Hepatocyte (in vitro differentiated cells): ENCODE measurements around the gene PDK2. TPM values are rescaled to one million over a fixed set of nuclear protein-coding genes. Genes with fewer than 3 reads are reported as not detected.
A peak's percentile ranks its signal among the peaks of the same experiment; 100 is the strongest.

ENCODE experiments used
- DNase-seq: peaks from one replicate; pipeline ENCODE4 v3.0.0-alpha.2; 2016; ENCODE audit warnings: low spot score
- H2AFZ ChIP-seq: fragments of 200-600 bp; sonication (generic); 2 replicates; pipeline ENCODE4 v1.6.0; 2016; ENCODE audit warnings: antibody characterized with exemption, mild to moderate bottlenecking
- H3K27ac ChIP-seq: fragments of 200-600 bp; sonication (generic); 2 replicates; pipeline ENCODE4 v1.5.1; 2016; ENCODE audit warnings: mild to moderate bottlenecking
- H3K27me3 ChIP-seq: fragments of 200-600 bp; sonication (generic); 2 replicates; pipeline ENCODE4 v1.6.1; 2016
- H3K36me3 ChIP-seq: fragments of 200-600 bp; sonication (generic); replicated peaks from 2 replicates; pipeline ENCODE4 v1.5.1; 2016; ENCODE audit warnings: low read depth; ENCODE audit not compliant: insufficient read depth
- H3K4me1 ChIP-seq: fragments of 200-600 bp; sonication (generic); 2 replicates; pipeline ENCODE4 v1.5.1; 2016; ENCODE audit warnings: mild to moderate bottlenecking, moderate library complexity; ENCODE audit not compliant: insufficient read depth
- H3K4me2 ChIP-seq: fragments of 200-600 bp; sonication (generic); 2 replicates; pipeline ENCODE4 v1.6.0; 2016
- H3K4me3 ChIP-seq: fragments of 200-600 bp; sonication (generic); 2 replicates; pipeline ENCODE4 v1.5.1; 2016; ENCODE audit warnings: mild to moderate bottlenecking
- H3K79me2 ChIP-seq: fragments of 200-600 bp; sonication (generic); 2 replicates; pipeline ENCODE4 v1.6.0; 2017; ENCODE audit warnings: mild to moderate bottlenecking
- H3K9me2 ChIP-seq: fragments of 200-600 bp; sonication (generic); replicated peaks from 2 replicates; pipeline ENCODE4 v1.6.0; 2017; ENCODE audit warnings: mild to moderate bottlenecking; ENCODE audit not compliant: insufficient read depth
- H3K9me3 ChIP-seq: fragments of 200-600 bp; sonication (generic); 2 replicates; pipeline ENCODE4 v1.5.1; 2016; ENCODE audit warnings: low read depth, mild to moderate bottlenecking
- H4K20me1 ChIP-seq: fragments of 200-600 bp; sonication (generic); 2 replicates; pipeline ENCODE4 v1.6.0; 2016; ENCODE audit warnings: mild to moderate bottlenecking; ENCODE audit not compliant: insufficient read depth, poor library complexity, severe bottlenecking
- EZH2 ChIP-seq: fragments of 200-600 bp; sonication (generic); IDR thresholded peaks from 2 replicates; pipeline ENCODE4 v1.6.1; 2016; ENCODE audit warnings: antibody characterized with exemption, mild to moderate bottlenecking, borderline replicate concordance
- EZH2phosphoT487 ChIP-seq: fragments of 200-600 bp; sonication (generic); IDR thresholded peaks from one replicate; pipeline ENCODE4 v1.6.1; 2018; ENCODE audit warnings: antibody characterized with exemption, mild to moderate bottlenecking, low read depth, moderate library complexity; ENCODE audit not compliant: unreplicated experiment, severe bottlenecking
- WGBS: methylation state at CpG from one replicate; pipeline ENCODE4 v1.1.6; 2016; ENCODE audit warnings: low lambda C conversion rate; ENCODE audit errors: missing lambda C conversion rate; 5-methylcytosine and 5-hydroxymethylcytosine counted together
- polyA plus RNA-seq: library from polyadenylated mRNA; unstranded; fragments of >200 nt; fragmentation: Nextera tagmentation; extraction: Ambion mirVana; gene quantifications from 2 replicates; pipeline ENCODE4 v1.2.1, GENCODE V29; 2016
- total RNA-seq: library from RNA; depleted of rRNA; stranded (reverse); fragments of >200 nt; gene quantifications from 2 replicates; pipeline ENCODE4 v1.2.3, GENCODE V29; 2014
- TF ChIP-seq, protein P1 (sequence below): fragments of 200-600 bp; sonication (generic); IDR thresholded peaks from 2 replicates; pipeline ENCODE4 v1.5.1; 2016; ENCODE audit warnings: antibody characterized with exemption, mild to moderate bottlenecking; ENCODE audit not compliant: poor library complexity

PDK2 gene
- total and polyA plus RNA-seq, 2 experiments from 2014 or later: 42.7 to 56.9 TPM

DNA sequence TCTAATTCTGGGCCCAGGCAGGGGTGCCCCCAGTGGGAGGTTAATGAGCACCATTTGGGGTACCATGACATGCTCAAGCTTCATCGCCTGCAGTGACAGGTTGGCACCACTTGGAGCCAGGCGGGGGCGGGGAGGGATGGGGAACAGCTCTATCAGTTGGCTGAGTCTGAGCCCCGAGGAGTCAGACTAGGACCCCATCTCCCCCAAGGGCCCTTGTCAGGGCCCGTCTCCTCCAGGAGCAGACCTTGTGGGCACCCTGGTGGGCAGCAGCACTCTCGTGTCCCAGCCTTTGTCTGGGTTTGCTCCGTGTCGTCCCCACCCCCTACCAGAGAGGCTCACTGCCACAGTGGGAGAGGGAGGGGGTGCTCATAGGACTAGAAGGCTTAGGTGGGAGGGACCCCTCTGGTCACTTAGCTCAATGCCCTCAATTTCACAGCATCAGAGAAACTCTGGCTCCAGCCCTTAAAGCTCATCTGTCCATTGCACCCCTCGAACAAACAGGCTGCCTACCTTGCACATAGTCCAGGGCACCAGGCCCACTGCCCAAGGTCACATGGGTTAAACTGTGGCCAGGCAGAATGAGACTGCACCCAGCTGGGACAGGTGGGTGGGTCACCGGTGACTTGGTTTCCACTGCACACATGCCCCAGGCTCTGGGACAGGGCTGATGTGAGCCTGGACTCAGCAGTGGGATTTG is 51.2 kb downstream of the PDK2 start:
- no peaks in the 10 kb centered on the region for H3K9me2 ChIP-seq
- H3K4me3 ChIP-seq: no peak overlapping the region
- no peaks in the 10 kb centered on the region for H3K9me3 ChIP-seq
- H3K27me3 ChIP-seq: no peaks in the 10 kb centered on the region
- peaks cover 29% of the 10 kb centered on the region for H3K4me1 ChIP-seq
- WGBS: 77% methylated on average over 7 of the region's 10 CpGs
- peaks cover 51% of the 10 kb centered on the region for H3K79me2 ChIP-seq
- H3K27ac ChIP-seq: no peak overlapping the region
- no peak for DNase-seq
- H3K4me2 ChIP-seq: peak overlapping the region; percentile 98
- TF ChIP-seq, protein P1, sequence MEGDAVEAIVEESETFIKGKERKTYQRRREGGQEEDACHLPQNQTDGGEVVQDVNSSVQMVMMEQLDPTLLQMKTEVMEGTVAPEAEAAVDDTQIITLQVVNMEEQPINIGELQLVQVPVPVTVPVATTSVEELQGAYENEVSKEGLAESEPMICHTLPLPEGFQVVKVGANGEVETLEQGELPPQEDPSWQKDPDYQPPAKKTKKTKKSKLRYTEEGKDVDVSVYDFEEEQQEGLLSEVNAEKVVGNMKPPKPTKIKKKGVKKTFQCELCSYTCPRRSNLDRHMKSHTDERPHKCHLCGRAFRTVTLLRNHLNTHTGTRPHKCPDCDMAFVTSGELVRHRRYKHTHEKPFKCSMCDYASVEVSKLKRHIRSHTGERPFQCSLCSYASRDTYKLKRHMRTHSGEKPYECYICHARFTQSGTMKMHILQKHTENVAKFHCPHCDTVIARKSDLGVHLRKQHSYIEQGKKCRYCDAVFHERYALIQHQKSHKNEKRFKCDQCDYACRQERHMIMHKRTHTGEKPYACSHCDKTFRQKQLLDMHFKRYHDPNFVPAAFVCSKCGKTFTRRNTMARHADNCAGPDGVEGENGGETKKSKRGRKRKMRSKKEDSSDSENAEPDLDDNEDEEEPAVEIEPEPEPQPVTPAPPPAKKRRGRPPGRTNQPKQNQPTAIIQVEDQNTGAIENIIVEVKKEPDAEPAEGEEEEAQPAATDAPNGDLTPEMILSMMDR: no peak
- TF ChIP-seq EZH2phosphoT487 (no peak), EZH2 (no peak)
- H3K36me3 ChIP-seq: no peaks in the 10 kb centered on the region
- H2AFZ ChIP-seq: no peak overlapping the region
- H4K20me1 ChIP-seq: peaks cover 39% of the 10 kb centered on the region

DNA sequence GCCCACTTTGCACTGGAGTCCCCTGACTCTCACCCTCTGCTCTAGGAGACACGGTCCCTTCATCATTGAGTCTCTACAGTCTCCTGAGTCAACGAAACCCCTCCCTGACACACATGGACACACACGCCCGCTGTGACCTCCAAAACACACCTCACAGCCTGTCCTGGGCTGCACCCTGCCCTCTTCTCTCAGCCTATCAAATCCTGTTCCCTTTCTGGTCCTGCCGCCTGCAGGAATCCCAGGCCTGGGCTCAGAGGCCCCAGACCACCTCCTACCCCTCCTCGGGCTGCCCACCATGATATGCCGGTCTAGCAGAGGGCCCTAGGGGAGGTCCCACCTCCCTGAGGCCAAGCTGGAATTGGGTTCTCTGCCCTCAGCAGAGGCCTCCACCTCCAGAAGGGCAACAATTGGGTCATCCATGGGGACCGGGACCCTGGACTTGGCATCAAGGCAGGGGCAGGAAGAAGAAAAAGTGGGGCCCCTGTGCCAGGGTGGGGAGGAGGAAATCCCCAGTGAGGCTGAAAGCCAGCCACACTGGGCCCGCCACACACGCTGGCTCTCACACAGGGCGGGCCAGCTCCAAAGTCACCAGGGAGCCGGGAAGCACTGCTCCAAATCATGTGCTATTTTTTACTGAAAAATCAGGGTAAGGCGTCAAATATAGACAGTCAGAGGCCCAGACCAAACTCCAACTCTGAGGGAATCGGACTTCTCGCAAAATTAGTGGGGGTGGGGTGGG is 51.9 kb downstream of the PDK2 start:
- no peaks in the 10 kb centered on the region for H3K9me2 ChIP-seq
- DNase-seq: no peak
- peaks cover 51% of the 10 kb centered on the region for H3K79me2 ChIP-seq
- H3K27ac ChIP-seq: peak overlapping the region; percentile 56
- H3K27me3 ChIP-seq: no peaks in the 10 kb centered on the region
- no peaks in the 10 kb centered on the region for H3K36me3 ChIP-seq
- no peak overlapping the region for H2AFZ ChIP-seq
- TF ChIP-seq EZH2phosphoT487: no peak
- no peak for TF ChIP-seq EZH2
- TF ChIP-seq, protein P1: no peak
- H4K20me1 ChIP-seq: peaks cover 39% of the 10 kb centered on the region
- peaks cover 29% of the 10 kb centered on the region for H3K4me1 ChIP-seq
- WGBS: 66% methylated on average over 15 of the region's 15 CpGs
- H3K4me2 ChIP-seq: peak overlapping the region; percentile 98
- no peak overlapping the region for H3K4me3 ChIP-seq
- H3K9me3 ChIP-seq: no peaks in the 10 kb centered on the region

DNA sequence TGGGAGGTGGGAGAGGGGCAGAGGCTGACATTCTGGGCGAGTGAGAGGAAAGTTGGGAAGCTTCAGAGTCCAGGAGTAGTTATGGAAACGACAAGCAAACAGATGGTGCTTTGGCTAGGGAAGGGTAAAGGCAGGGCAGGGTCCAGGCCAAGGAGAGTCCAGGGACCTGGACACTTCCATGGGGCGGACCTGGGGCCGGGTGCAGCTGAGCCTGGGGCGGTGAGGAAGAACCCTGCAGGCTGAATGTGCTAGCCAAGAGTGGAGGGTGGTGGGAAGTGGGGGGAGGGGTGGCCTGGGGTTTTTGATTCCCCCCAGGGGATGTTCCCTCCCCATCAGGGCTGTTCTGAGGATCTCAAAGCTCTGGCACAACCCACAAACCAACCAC is 52.7 kb downstream of the PDK2 start:
- peak; percentile 69 for DNase-seq
- TF ChIP-seq EZH2 (no peak), EZH2phosphoT487 (no peak)
- TF ChIP-seq, protein P1: no peak
- Histone ChIP-seq H3K27ac (peak overlapping the region; percentile 56), H3K36me3 (no peaks in the 10 kb centered on the region), H3K4me3 (no peak overlapping the region), H3K4me1 (peaks cover 35% of the 10 kb centered on the region), H3K27me3 (no peaks in the 10 kb centered on the region), H3K79me2 (peaks cover 51% of the 10 kb centered on the region), H4K20me1 (peaks cover 39% of the 10 kb centered on the region), H2AFZ (no peak overlapping the region), H3K9me3 (no peaks in the 10 kb centered on the region), H3K9me2 (no peaks in the 10 kb centered on the region), H3K4me2 (peak overlapping the region; percentile 98)
- 13% methylated on average over 5 of the region's 5 CpGs for WGBS
